ENCODE data around the gene TPX2.

GRCh38 chr20:31841928-31842327 is 102.8 kb downstream of the TPX2 start:
- TF ChIP-seq CTCF (optimal IDR thresholded peaks at IDR 0.05 in 1 of 3, IDR thresholded peaks at IDR 0.05 in 1 of 3, conservative IDR thresholded peaks at IDR 0.05 in 1 of 3; ENCODE audit: extremely low read depth in 1 of 3, insufficient read depth in 2 of 3, low read length in 3 of 3) (no peak), EZH2 (IDR thresholded peaks at IDR 0.05; ENCODE audit: low read length) (no peak)

All from keratinocyte (primary cell).